Measurements from ENCODE around the gene PKN3. TPM values are rescaled to one million over a fixed set of nuclear protein-coding genes. Genes with fewer than 3 reads are reported as not detected.
A peak's percentile ranks its signal among the peaks of the same experiment; 100 is the strongest.

Gene PKN3
- total and polyA plus RNA-seq, 2 of the 13 experiments (the other 11 are each of a cell fraction or from before 2014, with no cell fraction given): 10.5 to 13.2 TPM

GRCh38 chr9:128733256-128733655 is 31.0 kb downstream of the PKN3 start (continued):
- TF ChIP-seq ZNF646 (CRISPR knock-in tag; IDR thresholded peaks at IDR 0.05) (no peak), ZNF766 (CRISPR knock-in tag; IDR thresholded peaks at IDR 0.05; ENCODE audit: borderline replicate concordance) (no peak), ARID4A (CRISPR knock-in tag; IDR thresholded peaks at IDR 0.05; ENCODE audit: borderline replicate concordance) (0 out of 2 replicates have a peak, but pooled peaks have one; percentile 72), ZNF496 (CRISPR knock-in tag; IDR thresholded peaks at IDR 0.05; ENCODE audit: insufficient replicate concordance) (no peak), ZNF609 (CRISPR knock-in tag; IDR thresholded peaks at IDR 0.05; ENCODE audit: borderline replicate concordance) (0 out of 2 replicates have a peak, but pooled peaks have one; percentile 26), THAP9 (CRISPR knock-in tag; IDR thresholded peaks at IDR 0.05; ENCODE audit: borderline replicate concordance) (no peak), NBN (conservative IDR thresholded peaks at IDR 0.05) (no peak)
